IPS-20b (cell line): Measurements from ENCODE around the gene IRX4.

Experiments used
- H3K27ac ChIP-seq: one replicate; pipeline ENCODE4 v1.5.1; 2013; ENCODE audit warnings: low read length
- H3K27me3 ChIP-seq: 2 replicates; pipeline ENCODE4 v1.6.1; 2013; ENCODE audit warnings: mild to moderate bottlenecking, low read length, inconsistent platforms; ENCODE audit not compliant: insufficient read depth
- H3K36me3 ChIP-seq: 2 replicates; pipeline ENCODE4 v1.6.1; 2013; ENCODE audit warnings: low read depth, mild to moderate bottlenecking, inconsistent platforms, low read length, moderate library complexity; ENCODE audit not compliant: insufficient read depth
- H3K4me1 ChIP-seq: 2 replicates; pipeline ENCODE4 v1.6.1; 2013; ENCODE audit warnings: mild to moderate bottlenecking, control low read depth, inconsistent platforms, low read length, moderate library complexity; ENCODE audit not compliant: insufficient read depth
- H3K4me3 ChIP-seq: 2 replicates; pipeline ENCODE4 v1.5.1; 2013; ENCODE audit warnings: mild to moderate bottlenecking, low read length, inconsistent platforms
- H3K9ac ChIP-seq: 2 replicates; pipeline ENCODE4 v1.6.1; 2013; ENCODE audit warnings: low read depth, mild to moderate bottlenecking, inconsistent platforms, low read length, moderate library complexity
- H3K9me3 ChIP-seq: 2 replicates; pipeline ENCODE4 v1.6.1; 2013; ENCODE audit warnings: mild to moderate bottlenecking, low read depth, low read length, inconsistent platforms; ENCODE audit not compliant: insufficient read depth

The IRX4 gene

DNA sequence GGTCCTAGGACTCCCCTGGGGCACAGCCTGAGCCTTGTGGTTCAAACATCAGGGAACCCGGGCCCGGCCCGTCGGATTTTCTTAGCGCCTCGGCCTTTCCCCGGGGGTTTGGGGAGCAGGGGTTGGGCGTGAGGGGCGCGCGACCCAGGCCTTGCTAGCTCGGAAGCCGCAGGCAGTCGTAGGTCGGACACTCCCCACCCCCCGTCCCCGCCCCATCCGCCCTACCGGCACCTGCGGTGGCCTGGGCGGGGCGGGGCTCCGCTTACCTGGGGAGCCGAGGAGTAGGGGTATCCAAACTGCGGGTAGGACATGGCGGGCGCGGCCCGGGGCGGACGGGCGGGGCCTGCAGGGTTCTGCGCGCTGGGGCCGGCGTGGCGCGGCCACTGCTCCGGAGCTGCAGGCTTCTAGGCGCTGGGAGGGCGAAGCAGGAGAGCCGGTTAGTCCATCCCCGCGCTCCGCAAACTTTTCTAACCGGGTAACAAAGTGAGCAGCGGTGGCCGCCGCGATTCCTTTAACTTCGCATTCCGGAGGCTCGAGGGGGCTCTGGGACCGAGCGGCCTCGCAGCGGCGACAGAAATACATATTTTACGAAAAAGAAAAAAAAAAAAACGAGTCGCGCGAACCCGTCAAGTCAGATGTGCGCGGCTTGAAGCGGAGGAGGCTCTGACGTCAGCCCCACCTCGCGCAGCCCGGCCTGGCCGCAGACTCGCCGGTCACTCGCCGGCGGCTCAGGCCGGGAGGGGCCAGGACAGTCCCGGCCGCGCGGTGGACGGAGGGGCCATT, at the start of gene IRX4:
IRX4 (minus strand) TSS at position 589 of the 783 bp plus-strand sequence; CDS start at position 311, 278 bp downstream.
- Histone ChIP-seq H3K36me3 (no peaks in the 10 kb centered on the region), H3K4me3 (peak within 1 kb of the TSS; percentile 59; the same call in 1 of the 2 replicates), H3K9me3 (no peaks in the 10 kb centered on the region; the same call in 1 of the 2 replicates), H3K9ac (no peak within 1 kb of the TSS), H3K27ac (no peak within 1 kb of the TSS), H3K4me1 (peaks cover 8% of the 10 kb centered on the region; the same call in 1 of the 2 replicates), H3K27me3 (peaks cover 100% of the 10 kb centered on the region)

DNA sequence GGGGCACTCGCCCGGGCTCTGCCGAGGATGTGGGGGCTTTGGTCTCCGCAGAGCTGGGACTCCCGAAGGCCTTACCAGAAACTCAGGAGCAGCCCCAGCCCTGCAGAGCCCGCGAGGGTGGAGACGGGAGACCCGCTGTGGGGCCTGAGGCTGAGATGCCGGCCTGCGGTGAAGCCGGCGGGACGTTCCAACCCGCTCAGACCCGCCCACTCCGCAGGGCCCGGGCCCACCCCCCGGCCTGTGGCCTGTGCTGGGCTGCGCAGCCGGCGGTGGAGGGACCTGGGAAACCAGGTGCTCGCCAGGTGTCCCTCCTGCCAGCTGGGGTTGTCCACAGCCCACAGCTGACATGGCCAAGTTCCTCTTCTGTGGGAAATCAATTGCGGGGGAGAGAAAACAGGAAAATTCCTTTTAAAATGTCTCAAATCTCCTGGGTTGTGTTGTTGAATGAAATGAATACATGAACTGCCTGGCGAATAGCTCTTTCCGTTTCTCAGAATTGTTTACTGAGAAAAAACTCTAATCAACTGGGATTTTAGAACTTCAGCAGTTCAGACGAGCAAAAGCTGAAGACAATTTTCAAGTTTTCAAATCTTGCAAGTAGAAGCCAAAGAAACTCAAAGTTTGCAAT, 49.0 kb upstream of the IRX4 start:
- peak overlapping the region; percentile 65; the same call in 1 of the 2 replicates for H3K4me3 ChIP-seq
- no peak overlapping the region for H3K9ac ChIP-seq
- peaks cover 52% of the 10 kb centered on the region for H3K27me3 ChIP-seq
- H3K36me3 ChIP-seq, result no peaks in the 10 kb centered on the region
- H3K9me3 ChIP-seq, result no peaks in the 10 kb centered on the region
- H3K4me1 ChIP-seq, result peaks cover 5% of the 10 kb centered on the region
- H3K27ac ChIP-seq, result no peak overlapping the region

DNA sequence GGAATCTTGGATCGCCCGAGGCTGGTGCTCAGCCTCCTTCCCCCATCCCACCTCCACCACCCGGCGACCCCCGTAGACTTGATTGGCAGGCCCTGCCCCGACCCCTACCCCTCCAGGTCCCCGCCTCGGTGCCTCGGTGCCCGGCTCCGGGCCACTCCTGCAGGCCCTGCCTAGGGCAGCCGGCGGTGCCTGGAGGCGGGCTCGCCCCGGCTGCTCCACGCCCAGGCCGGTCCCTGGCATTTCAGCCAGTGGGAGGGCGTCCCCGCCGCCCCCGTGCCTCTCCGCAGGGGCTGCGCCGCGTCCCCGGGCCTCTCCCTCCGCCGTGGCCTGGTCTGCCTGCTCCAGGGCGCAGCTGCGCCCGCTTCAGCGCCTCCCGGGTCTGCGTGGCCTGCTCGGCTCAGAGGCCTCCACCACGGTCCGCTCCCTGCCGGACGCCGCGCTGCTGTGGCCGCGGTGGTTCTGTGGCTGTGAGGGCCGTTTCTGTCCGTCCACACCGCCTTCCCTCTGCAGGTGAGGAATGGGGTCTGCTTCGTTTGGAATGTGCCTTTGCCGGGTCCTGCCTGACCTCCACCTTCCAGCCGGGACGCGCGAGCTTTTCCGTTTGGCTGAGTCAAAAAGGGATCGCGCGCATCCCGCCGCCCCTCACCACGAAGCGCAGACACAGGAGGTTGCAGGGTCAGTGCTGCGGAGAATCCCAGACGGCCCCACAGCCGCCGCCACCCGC, 48.3 kb upstream of the IRX4 start:
- Histone ChIP-seq H3K4me1 (peaks cover 5% of the 10 kb centered on the region), H3K27ac (no peak overlapping the region), H3K36me3 (no peaks in the 10 kb centered on the region), H3K9ac (no peak overlapping the region), H3K27me3 (peaks cover 52% of the 10 kb centered on the region), H3K9me3 (no peaks in the 10 kb centered on the region), H3K4me3 (peak overlapping the region; percentile 65)

DNA sequence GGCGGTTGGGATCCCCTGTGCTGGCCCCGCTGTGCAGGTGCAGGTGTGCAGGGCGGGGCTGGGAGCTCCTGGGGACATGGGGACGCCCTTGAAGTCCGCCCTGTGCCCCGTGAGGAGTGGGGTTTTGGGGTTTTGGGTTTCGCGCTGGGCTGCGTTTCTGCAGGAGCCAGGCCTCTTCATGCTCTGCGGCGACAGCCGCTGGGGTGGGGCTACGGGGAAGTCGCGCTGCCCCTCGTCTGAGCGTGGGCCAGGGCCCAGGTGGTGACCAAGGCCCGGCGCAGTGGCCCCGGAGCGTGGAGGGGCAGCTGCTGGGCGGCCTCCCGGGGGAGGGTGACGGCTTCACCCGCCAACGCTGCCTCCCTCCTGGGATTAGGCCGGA, 47.8 kb upstream of the IRX4 start:
- peak overlapping the region; percentile 65 for H3K4me3 ChIP-seq

DNA sequence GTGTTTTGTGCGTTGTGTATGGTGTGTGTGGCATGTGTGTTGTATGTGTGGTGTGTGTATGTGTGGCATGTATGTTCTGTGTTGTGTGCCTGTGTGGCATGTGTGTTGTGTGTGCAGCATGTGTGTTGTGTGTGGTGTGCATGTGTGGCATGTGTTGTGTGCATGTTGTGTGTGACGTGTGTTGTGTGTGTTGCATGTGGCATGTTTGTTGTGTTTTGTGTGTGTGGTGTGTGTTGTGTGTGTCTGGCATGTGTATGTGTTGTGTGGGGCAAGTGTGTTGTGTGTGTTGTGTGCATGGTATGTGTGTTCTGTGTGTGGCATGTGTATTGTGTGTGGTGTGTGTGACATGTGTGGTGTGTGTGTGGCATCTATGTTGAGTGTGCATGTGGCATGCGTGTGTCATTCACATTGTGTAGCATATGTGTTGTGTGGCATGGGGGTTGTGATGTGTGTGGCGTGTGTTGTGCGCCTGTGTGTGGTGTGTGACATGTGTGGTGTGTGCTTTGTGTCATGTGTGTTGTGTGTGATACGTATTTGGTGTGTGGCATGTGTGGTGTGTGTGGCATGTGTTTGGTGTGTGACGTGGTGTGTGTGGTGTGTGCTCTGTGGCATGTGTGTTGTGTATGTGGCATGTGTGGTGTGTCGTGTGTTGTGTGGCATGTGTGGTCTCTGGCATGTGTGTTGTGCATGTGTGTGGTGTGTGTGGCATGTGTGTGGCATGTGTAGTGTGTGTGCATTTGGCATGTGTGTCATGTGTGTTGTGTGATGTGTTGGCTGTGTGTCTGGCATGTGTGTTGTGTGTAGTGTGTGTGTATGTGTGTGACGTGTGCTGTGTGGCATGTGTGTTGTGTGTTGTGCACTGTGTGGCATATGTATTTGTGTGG, 46.6 kb upstream of the IRX4 start:
- H3K4me1 ChIP-seq, result peaks cover 5% of the 10 kb centered on the region
- H3K27ac ChIP-seq, result no peak overlapping the region
- H3K9ac ChIP-seq, result no peak overlapping the region
- no peak overlapping the region for H3K4me3 ChIP-seq
- H3K36me3 ChIP-seq, result no peaks in the 10 kb centered on the region
- H3K9me3 ChIP-seq, result no peaks in the 10 kb centered on the region
- peaks cover 52% of the 10 kb centered on the region for H3K27me3 ChIP-seq

More for the DNA sequence above, 47.8 kb upstream of the IRX4 start:
- peaks cover 52% of the 10 kb centered on the region for H3K27me3 ChIP-seq
- no peak overlapping the region for H3K9ac ChIP-seq
- no peaks in the 10 kb centered on the region for H3K9me3 ChIP-seq
- peaks cover 5% of the 10 kb centered on the region for H3K4me1 ChIP-seq
- no peaks in the 10 kb centered on the region for H3K36me3 ChIP-seq
- no peak overlapping the region for H3K27ac ChIP-seq

DNA sequence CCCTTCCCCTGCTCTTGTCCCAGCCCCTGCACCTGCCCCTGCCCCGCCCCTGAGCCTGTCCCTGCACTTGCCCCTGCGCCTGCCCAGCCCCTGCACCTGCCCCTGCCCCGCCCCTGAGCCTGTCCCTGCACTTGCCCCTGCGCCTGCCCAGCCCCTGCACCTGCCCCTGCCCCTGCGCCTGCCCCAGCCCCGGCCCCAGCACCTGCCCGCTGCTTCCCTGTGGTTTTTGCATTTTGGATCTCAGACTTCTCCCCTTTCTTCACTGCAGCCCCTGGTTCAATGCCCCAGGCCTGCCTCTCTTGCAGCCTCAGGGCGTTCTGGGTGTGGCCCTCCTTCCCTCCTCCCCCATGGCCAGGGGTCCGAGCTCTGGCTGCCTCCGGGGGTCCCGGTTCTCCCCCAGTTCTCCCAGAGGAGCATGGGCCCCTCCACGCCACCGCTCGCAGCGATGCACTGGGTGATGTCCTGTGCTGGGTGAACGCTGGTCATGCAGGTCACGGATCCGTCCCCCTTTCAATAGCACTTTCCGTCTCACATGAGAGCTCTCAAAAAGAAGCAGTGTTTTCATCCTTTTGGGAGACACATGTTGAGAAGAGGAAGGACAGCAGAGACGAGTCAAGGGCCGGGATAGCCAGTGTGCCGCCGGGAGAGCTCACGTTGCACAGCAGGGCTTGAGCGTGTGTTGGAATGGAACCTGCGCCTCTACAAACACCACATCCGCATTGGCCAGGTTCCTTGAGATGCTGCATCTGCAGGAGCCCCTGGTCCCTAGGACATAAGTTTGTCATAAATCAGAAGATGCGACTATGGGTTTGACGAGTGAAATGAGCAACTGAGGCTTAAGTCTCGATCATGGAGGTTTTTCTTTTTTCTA, 44.0 kb upstream of the IRX4 start:
- Histone ChIP-seq H3K4me1 (peaks cover 5% of the 10 kb centered on the region), H3K27me3 (peaks cover 36% of the 10 kb centered on the region), H3K4me3 (no peak overlapping the region), H3K9me3 (no peaks in the 10 kb centered on the region), H3K27ac (no peak overlapping the region), H3K9ac (no peak overlapping the region), H3K36me3 (no peaks in the 10 kb centered on the region)

DNA sequence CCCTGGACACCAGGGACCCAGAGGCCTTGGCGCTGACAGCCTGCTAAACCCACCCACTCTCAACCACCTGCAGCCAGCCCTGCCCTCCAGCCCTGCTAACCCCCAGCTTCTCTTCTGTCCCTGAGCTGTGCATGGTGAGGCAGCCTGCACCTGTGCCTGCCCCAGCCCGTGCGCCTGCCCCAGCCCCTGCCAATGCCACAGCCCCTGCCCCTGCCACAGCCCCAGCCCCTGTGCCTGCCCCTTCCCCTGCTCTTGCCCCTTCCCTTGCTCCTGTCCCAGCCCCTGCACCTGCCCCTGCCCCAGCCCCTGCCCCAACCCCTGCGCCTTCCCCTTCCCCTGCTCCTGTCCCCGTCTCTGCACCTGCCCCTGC, 43.3 kb upstream of the IRX4 start:
- H3K4me1 ChIP-seq, result peaks cover 5% of the 10 kb centered on the region
- H3K9ac ChIP-seq, result no peak overlapping the region
- H3K4me3 ChIP-seq, result no peak overlapping the region
- H3K27me3 ChIP-seq, result peaks cover 30% of the 10 kb centered on the region
- no peaks in the 10 kb centered on the region for H3K9me3 ChIP-seq
- no peak overlapping the region for H3K27ac ChIP-seq
- no peaks in the 10 kb centered on the region for H3K36me3 ChIP-seq

DNA sequence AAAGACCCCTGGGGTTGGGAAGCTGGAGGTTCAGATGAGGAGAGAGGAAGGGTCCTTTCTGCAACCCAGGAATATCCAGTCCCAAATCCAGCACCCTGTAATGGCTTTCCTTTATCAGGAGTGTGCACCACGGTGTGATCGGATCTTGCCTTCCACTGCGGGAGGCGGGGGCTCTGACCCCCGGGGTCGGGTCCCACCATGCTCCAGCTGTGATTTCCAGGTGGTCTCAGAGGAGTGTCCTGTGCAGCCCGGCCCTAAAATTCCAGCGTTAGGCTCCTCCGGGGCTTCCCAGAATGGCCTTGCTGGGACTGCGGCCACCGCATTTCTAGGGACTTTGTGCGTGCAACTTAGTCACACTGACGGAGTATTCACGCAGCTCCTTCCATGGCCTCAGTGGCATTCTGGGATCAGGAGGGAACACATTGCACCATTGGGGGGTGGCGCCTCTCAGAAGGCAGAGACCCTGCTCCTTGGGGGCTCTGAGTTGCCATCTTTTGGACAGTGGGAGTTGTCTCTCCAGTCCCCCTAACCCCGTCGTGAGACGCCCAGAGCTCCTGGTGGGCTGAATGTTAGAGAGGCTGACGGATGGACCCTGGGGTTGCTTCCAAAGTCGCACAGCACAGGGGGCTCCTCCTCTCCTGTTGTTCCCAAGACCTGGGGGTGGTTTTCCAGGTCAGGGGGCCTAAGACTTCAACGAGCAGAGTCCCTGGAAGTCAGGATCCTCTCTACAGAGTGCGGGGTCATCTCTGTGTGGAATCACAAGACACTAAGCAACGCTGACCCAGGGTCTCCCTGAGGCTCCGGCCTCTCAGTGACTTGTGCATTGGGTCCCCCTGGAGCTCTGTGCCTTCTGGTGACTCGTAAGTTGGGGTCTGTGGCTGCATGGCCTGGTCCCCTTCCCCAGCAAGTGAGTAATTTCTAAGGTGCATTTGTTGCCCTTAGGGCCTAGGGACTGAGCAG, 42.7 kb upstream of the IRX4 start:
- H3K27ac ChIP-seq, result no peak overlapping the region

DNA sequence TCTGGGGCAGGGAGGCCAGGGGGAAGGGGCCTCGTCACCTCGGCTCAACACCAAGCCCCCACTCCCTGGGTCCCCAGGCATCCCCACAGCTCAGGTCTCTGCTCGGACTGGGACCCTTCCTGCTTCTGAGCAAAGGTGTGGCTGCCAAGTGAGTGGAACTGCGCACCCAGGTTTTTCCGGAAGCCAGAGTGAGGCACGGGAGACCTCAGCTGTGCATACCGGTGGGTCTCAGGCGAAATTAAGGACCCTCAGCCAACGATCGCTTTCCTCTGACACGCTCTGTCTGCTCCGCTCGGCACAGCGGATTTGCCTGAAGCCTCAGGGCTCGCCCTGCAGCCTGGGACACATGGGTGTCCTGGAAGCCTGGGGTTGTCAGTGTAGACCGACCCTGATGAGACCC, 41.0 kb upstream of the IRX4 start:
- Histone ChIP-seq H3K9ac (no peak overlapping the region), H3K27ac (no peak overlapping the region), H3K27me3 (peaks cover 12% of the 10 kb centered on the region), H3K4me3 (no peak overlapping the region), H3K36me3 (no peaks in the 10 kb centered on the region), H3K9me3 (no peaks in the 10 kb centered on the region), H3K4me1 (peaks cover 5% of the 10 kb centered on the region)

More for the DNA sequence above, 42.7 kb upstream of the IRX4 start:
- no peaks in the 10 kb centered on the region for H3K36me3 ChIP-seq
- H3K4me1 ChIP-seq, result peaks cover 5% of the 10 kb centered on the region
- no peaks in the 10 kb centered on the region for H3K9me3 ChIP-seq
- H3K4me3 ChIP-seq, result no peak overlapping the region
- H3K27me3 ChIP-seq, result peaks cover 23% of the 10 kb centered on the region
- H3K9ac ChIP-seq, result no peak overlapping the region

DNA sequence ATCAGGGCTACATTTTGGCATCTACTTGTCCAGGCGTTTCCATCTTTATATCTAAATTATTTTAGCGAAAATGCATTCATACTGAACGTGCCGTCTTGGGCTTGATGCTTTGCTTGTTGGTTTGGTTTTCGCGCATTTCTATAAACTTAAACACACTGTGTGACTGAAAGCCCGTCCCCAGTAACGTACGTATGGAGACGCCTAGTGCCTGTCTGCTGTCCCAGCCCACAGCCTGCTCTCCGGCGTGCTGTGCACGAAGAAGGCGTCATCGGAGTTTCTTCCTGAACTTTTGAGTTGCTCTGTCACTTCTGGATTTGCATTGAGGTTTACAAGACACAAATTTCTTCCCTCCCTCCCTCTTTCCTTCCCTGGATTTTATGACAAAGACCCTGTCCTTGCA, 40.6 kb upstream of the IRX4 start:
- no peak overlapping the region for H3K4me3 ChIP-seq
- H3K9ac ChIP-seq, result no peak overlapping the region
- no peaks in the 10 kb centered on the region for H3K36me3 ChIP-seq
- H3K27me3 ChIP-seq, result peaks cover 12% of the 10 kb centered on the region
- no peaks in the 10 kb centered on the region for H3K9me3 ChIP-seq
- H3K4me1 ChIP-seq, result peaks cover 5% of the 10 kb centered on the region
- no peak overlapping the region for H3K27ac ChIP-seq
